Endothelial cell of umbilical vein (primary cell): ENCODE data around the gene KYAT1. TPM values are rescaled to one million over a fixed set of nuclear protein-coding genes. Genes with fewer than 3 reads are reported as not detected.

Experiments
- BruUV-seq: library from RNA; stranded (reverse); fragments of 400-500 nt; replicated peaks from 2 replicates; lab custom pipeline; 2021; lab: Mats Ljungman, UMichigan
- CTCF ChIA-PET: fragments of 300-600, 350-600 bp; sonication (Branson Sonifier 250); formaldehyde crosslinking; loops from one replicate; lab custom pipeline; 2021; ENCODE audit warnings: antibody characterized with exemption, inconsistent platforms; lab: Charles Lee
- POLR2A ChIA-PET: fragments of 300-600, 350-600 bp; sonication (Branson Sonifier 250); formaldehyde crosslinking; loops from one replicate; lab custom pipeline; 2021; ENCODE audit warnings: antibody characterized with exemption, inconsistent platforms; lab: Charles Lee
- DNase-seq: peaks from one replicate; pipeline ENCODE4 v3.0.0-alpha.2; 2011; ENCODE audit warnings: low read depth, low spot score
- FAIRE-seq: peaks from 2 replicates; lab custom pipeline; 2011; peaks lifted over from hg19 to GRCh38; lab: Jason Lieb, UNC
- H2AFZ ChIP-seq: 2 replicates; pipeline ENCODE4 v1.6.0; 2012; ENCODE audit warnings: low read depth, low read length, control low read depth, inconsistent platforms
- H3K27ac ChIP-seq: 2 replicates; pipeline ENCODE4 v1.5.1; 2011; ENCODE audit warnings: low read depth, mild to moderate bottlenecking, control low read depth, low read length, moderate library complexity; ENCODE audit not compliant: insufficient read depth
- H3K27me3 ChIP-seq, 2 experiments: 2 replicates each; pipeline versions ENCODE4 v1.6.0 to v1.6.1; 2011; ENCODE audit warnings: low read length in 2 of 2, mixed read lengths in 1 of 2; ENCODE audit not compliant: control insufficient read depth in 2 of 2, insufficient read depth in 2 of 2
- H3K36me3 ChIP-seq, 2 experiments: 2 replicates in 1 of 2; 3 replicates in 1 of 2; pipeline ENCODE4 v1.5.1; 2011; ENCODE audit warnings: low read length in 2 of 2, mild to moderate bottlenecking in 1 of 2, moderate library complexity in 1 of 2; ENCODE audit not compliant: control insufficient read depth in 2 of 2, insufficient read depth in 2 of 2; ENCODE audit errors: extremely low read depth in 1 of 2
- H3K4me1 ChIP-seq: 3 replicates; pipeline ENCODE4 v1.5.1; 2011; ENCODE audit warnings: mild to moderate bottlenecking, low read length; ENCODE audit not compliant: control insufficient read depth, insufficient read depth; ENCODE audit errors: extremely low read depth
- H3K4me2 ChIP-seq: 2 replicates; pipeline ENCODE4 v1.6.1; 2011; ENCODE audit warnings: low read length, control low read depth, mixed read lengths; ENCODE audit not compliant: insufficient read depth
- H3K4me3 ChIP-seq, 3 experiments: fragments of 200-600 bp in 1 of 3; sonication (generic), shearing (Covaris generic) in 1 of 3; replicated peaks in 1 of 3; 2 replicates each; pipeline ENCODE4 v1.5.1; 2011 to 2016; ENCODE audit warnings: control low read depth in 3 of 3, low read length in 3 of 3, mild to moderate bottlenecking in 2 of 3, inconsistent platforms in 1 of 3, low read depth in 1 of 3, moderate library complexity in 1 of 3; ENCODE audit not compliant: insufficient read depth in 1 of 3
- H3K79me2 ChIP-seq: 2 replicates; pipeline ENCODE4 v1.6.0; 2012; ENCODE audit warnings: low read length, inconsistent platforms; ENCODE audit not compliant: control insufficient read depth, insufficient read depth
- H3K9ac ChIP-seq: replicated peaks from 2 replicates; pipeline ENCODE3; 2011; ENCODE audit warnings: low read length, control low read depth; ENCODE audit not compliant: insufficient read depth; ENCODE audit errors: extremely low read depth
- H3K9me1 ChIP-seq: replicated peaks from 3 replicates; pipeline ENCODE4 v1.6.0; 2011; ENCODE audit warnings: mild to moderate bottlenecking, low read length; ENCODE audit not compliant: control insufficient read depth, insufficient read depth; ENCODE audit errors: extremely low read depth
- H3K9me3 ChIP-seq: replicated peaks from 2 replicates; pipeline ENCODE4 v1.5.1; 2012; ENCODE audit warnings: low read length, inconsistent platforms; ENCODE audit not compliant: control insufficient read depth, insufficient read depth
- H4K20me1 ChIP-seq: replicated peaks from 2 replicates; pipeline ENCODE3; 2011; ENCODE audit warnings: mild to moderate bottlenecking, low read length; ENCODE audit not compliant: control insufficient read depth, insufficient read depth; ENCODE audit errors: extremely low read depth
- CTCF ChIP-seq, 2 donors: IDR thresholded peaks; 1 replicate in 1 of 2; 2 replicates in 1 of 2; pipeline ENCODE4 v1.5.1; 2011; ENCODE audit warnings: low read length in 2 of 2, mild to moderate bottlenecking in 2 of 2, moderate library complexity in 2 of 2, control low read depth in 1 of 2, inconsistent platforms in 1 of 2, low read depth in 1 of 2; ENCODE audit not compliant: insufficient read depth in 1 of 2; ENCODE audit errors: extremely low read depth in 1 of 2
- EZH2 ChIP-seq: IDR thresholded peaks from 2 replicates; pipeline ENCODE4 v1.6.1; 2012; ENCODE audit warnings: borderline replicate concordance, low read depth, mild to moderate bottlenecking, moderate library complexity, low read length, inconsistent platforms; ENCODE audit not compliant: severe bottlenecking
- FOS ChIP-seq: IDR thresholded peaks from 2 replicates; pipeline ENCODE4 v1.6.1; 2011; ENCODE audit warnings: mild to moderate bottlenecking, low read length, moderate library complexity, borderline replicate concordance; ENCODE audit not compliant: insufficient read depth
- GATA2 ChIP-seq: IDR thresholded peaks from 2 replicates; pipeline ENCODE4 v1.7.0; 2011; ENCODE audit warnings: low read depth, mild to moderate bottlenecking, moderate library complexity, mixed read lengths, low read length; ENCODE audit not compliant: insufficient read length, insufficient read depth
- JUN ChIP-seq: IDR thresholded peaks from 2 replicates; pipeline ENCODE4 v1.6.1; 2011; ENCODE audit warnings: borderline replicate concordance, low read depth; ENCODE audit not compliant: insufficient read length, insufficient read depth
- MAX ChIP-seq: IDR thresholded peaks from 2 replicates; pipeline ENCODE4 v1.6.1; 2011; ENCODE audit not compliant: insufficient read depth, insufficient read length
- MYC ChIP-seq: IDR thresholded peaks from one replicate; pipeline ENCODE4 v1.6.1; 2011; ENCODE audit warnings: mild to moderate bottlenecking, low read depth, low read length
- POLR2A ChIP-seq: IDR thresholded peaks from 2 replicates; pipeline ENCODE4 v1.6.1; 2012; ENCODE audit warnings: low read depth, mild to moderate bottlenecking, control low read depth, low read length
- POLR2AphosphoS5 ChIP-seq: IDR thresholded peaks from 2 replicates; pipeline ENCODE4 v1.6.1; 2012; ENCODE audit warnings: low read depth, mild to moderate bottlenecking, control low read depth, low read length, moderate library complexity; ENCODE audit not compliant: insufficient read depth
- dilution Hi-C: fragments of 300-500 bp; cut with MboI; formaldehyde crosslinking; loops from one replicate; pipeline ENCODE4 v1.15.0; 2019; ENCODE audit warnings: low sequenced_read_pairs; ENCODE audit not compliant: extremely low pct_ligation_motif_present
- intact Hi-C: fragments of 100-400 bp; cut with micrococcal nuclease; formaldehyde crosslinking; loops from one replicate; pipeline ENCODE4 v1.10.0; 2022
- polyA plus RNA-seq, 4 experiments: library from polyadenylated mRNA; depleted of rRNA in 3 of 4; stranded (reverse) in 3 of 4; unstranded in 1 of 4; fragments of >200 nt; gene quantifications; 2 replicates each; pipeline versions ENCODE4 v1.2.1 to v1.2.3, GENCODE V29; 2011 to 2012; ENCODE audit warnings: missing spikeins in 1 of 4
- total RNA-seq: library from RNA; stranded (reverse); gene quantifications from 2 replicates; pipeline ENCODE4 v1.2.3, GENCODE V29; 2021

The KYAT1 gene
- total and polyA plus RNA-seq, 2 donors (not counting 3 experiments of a cell fraction or from before 2014, with no cell fraction given): 7.2 to 9.6 TPM

- intact Hi-C loops: no loop called here
- dilution Hi-C loops: no loop called here
Measured at GRCh38 chr9:128833696-128834095, 48.1 kb downstream of the KYAT1 start.

More at GRCh38 chr9:128833696-128834095, 48.1 kb downstream of the KYAT1 start:
- POLR2A ChIA-PET: no interaction called here
- no peak for DNase-seq
- H3K4me2 ChIP-seq: no peak overlapping the region
- H3K27me3 ChIP-seq: no peaks in the 10 kb centered on the region
- no peaks in the 10 kb centered on the region for H3K36me3 ChIP-seq
- no TSS peak for BruUV-seq
- H3K9me1 ChIP-seq: no peaks in the 10 kb centered on the region
- peaks cover 1% of the 10 kb centered on the region for H3K4me1 ChIP-seq
- no peak for TF ChIP-seq EZH2
- no peak for TF ChIP-seq POLR2AphosphoS5
- TF ChIP-seq CTCF (IDR thresholded peaks at IDR 0.05; ENCODE audit: extremely low read depth in 1 of 2, insufficient read depth in 1 of 2, low read depth in 1 of 2, low read length in 2 of 2): no peak
- no peak for TF ChIP-seq FOS
- TF ChIP-seq GATA2: no peak
- TF ChIP-seq MYC: no peak
- TF ChIP-seq POLR2A: no peak
- TF ChIP-seq MAX: no peak
- no peak for TF ChIP-seq JUN
- no peak overlapping the region for H2AFZ ChIP-seq
- H3K9ac ChIP-seq: no peak overlapping the region
- no peak overlapping the region for H3K27ac ChIP-seq
- FAIRE-seq: no peak
- no peaks in the 10 kb centered on the region for H3K9me3 ChIP-seq
- CTCF ChIA-PET: no interaction called here
- H4K20me1 ChIP-seq: no peaks in the 10 kb centered on the region
- H3K79me2 ChIP-seq: peaks cover 6% of the 10 kb centered on the region
- H3K4me3 ChIP-seq: no peak overlapping the region
